ENCODE results near the gene ORAI3.

Gene ORAI3

DNA sequence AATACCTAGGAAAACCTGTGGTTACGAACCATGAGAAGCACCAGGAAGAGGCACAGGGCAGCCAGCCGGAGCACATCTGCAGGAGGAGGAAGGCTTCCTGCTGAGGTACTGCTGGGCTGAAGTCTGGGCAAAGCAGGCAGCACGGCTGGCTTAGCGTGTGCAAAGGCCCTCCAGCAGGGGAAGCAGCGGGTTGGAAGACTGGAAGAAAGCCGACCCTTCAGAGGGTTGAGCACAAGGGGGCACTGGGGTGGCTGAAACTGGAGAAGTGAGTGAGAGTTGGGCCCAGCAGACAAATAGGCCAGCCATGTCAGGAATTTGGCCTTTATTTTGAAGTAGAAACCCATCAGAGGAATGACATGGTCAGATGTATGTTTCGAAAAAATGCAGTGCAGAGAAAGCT is 24.0 kb downstream of the ORAI3 start:
- DNase-seq, result no peak

DNA sequence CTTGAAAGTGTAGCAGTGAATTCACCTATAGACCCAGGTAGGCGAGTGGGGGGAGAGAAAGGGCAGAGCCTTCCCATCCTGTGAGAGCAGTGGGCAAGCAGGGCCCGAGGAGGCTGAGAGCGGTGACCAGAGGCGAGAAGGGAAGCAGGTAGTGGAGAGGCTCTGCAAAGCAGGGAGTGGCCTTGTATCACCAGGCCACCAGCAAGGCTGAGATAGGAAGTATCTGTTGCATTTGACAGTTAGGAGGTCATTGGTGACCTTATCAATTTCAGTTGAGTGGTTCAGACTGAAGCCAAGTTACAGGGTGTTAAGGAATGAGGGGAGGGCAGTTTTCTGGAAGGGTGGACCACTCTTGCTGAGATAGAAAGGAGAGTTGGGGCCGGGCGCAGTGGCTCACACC is 25.5 kb downstream of the ORAI3 start:
- no peak for DNase-seq

DNA sequence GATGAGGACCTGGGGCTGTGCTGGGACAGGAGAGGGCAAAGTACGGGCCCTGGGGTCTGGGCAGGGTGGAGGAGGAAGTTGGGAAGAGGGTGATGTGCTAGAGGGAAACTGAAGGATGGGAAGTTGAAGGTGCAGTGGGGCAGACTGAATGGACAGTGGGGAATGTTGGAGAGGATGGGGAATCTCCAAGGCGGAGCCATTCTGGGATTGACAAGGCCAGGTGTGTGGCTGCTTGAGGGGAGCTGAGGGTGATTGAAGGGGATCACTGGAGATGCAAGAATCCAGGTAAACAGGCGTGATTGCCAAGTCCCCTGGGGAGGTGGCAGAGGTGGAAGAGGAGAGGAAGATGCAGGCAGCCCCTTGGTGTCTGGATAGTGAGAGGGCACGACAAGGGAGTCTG is 27.6 kb downstream of the ORAI3 start:
- DNase-seq, result no peak

DNA sequence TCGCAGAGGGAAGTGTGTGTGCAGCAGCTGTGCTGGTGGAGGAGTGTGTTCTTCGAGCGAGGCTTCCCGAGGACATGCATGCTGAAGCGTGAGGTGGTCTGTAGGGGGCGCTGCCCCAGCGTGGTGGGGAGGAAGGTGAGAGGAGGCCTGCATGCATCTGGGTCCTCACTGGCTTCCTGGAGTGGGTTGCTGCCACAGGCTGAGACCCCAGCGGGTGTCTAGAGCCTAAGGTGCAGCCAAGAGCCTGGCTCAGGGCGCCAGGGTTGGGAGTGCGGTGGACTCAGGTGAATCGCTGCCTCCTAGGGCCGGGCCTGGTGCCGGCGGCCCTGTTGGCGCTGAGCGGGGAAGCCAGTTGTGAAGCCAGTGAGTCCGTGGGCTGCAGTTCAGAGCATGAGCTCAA is 28.6 kb downstream of the ORAI3 start:
- DNase-seq, result no peak

DNA sequence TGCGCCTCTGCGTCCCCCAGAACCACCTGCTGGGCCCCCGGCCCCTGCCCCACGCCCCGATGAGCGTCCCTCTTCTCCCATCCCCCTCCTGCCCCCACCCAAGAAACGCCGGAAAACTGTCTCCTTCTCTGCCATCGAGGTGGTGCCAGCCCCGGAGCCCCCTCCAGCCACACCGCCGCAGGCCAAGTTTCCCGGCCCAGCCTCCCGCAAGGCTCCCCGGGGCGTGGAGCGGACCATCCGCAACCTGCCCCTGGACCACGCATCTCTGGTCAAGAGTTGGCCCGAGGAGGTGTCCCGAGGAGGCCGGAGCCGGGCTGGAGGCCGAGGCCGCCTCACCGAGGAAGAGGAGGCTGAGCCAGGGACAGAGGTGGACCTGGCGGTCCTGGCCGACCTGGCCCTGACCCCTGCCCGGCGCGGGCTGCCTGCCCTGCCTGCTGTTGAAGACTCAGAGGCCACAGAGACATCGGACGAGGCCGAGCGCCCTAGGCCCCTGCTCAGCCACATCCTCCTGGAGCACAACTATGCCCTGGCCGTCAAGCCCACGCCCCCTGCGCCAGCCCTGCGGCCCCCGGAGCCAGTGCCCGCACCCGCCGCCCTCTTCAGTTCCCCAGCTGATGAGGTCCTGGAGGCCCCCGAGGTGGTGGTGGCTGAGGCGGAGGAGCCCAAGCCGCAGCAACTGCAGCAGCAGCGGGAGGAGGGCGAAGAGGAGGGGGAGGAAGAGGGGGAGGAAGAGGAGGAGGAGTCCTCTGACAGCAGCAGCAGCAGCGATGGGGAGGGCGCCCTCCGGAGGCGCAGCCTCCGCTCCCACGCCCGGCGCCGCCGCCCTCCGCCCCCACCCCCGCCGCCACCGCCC is 30.5 kb downstream of the ORAI3 start:
- no peak for DNase-seq

DNA sequence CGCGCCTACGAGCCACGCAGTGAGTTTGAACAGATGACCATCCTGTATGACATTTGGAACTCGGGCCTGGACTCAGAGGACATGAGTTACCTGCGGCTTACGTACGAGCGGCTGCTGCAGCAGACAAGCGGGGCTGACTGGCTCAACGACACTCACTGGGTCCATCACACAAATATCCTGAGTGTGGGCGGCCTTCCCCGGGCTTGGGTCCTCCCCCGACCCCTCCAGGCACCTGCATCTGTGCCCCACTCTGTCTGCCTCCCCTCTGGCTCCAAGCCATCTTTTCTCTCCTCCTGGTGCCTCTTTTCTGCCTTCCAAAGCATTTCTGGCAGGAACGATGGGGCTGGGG is 31.1 kb downstream of the ORAI3 start:
- no peak for DNase-seq

DNA sequence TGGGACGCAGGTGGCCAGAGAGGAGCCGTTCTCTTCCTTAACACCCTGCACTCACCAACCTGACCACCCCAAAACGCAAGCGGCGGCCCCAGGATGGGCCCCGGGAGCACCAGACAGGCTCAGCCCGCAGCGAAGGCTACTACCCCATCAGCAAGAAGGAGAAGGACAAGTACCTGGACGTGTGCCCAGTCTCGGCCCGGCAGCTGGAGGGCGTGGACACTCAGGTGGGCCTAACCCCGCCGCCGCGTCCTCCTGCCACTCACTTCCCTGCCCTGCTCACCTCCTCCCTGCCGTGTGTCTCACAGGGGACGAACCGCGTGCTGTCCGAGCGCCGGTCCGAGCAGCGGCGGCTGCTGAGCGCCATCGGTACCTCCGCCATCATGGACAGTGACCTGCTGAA is 31.6 kb downstream of the ORAI3 start:
- no peak for DNase-seq

DNA sequence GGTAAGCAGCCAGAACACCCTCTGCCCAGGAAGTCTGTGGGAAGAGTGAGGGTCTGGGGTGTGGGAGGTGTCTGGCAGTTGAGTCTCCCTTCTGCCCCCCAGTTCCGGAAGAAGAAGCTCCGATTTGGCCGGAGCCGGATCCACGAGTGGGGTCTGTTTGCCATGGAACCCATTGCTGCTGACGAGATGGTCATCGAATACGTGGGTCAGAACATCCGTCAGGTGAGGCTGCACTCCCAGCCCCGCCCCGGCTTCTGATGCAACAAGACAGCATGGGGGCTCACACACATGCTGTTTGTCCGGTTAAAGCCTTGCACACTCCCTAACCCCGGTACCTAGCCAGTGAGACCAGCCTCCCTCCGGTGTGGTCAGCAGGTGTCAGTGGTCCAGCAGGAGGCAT is 32.1 kb downstream of the ORAI3 start:
- DNase-seq, result no peak

DNA sequence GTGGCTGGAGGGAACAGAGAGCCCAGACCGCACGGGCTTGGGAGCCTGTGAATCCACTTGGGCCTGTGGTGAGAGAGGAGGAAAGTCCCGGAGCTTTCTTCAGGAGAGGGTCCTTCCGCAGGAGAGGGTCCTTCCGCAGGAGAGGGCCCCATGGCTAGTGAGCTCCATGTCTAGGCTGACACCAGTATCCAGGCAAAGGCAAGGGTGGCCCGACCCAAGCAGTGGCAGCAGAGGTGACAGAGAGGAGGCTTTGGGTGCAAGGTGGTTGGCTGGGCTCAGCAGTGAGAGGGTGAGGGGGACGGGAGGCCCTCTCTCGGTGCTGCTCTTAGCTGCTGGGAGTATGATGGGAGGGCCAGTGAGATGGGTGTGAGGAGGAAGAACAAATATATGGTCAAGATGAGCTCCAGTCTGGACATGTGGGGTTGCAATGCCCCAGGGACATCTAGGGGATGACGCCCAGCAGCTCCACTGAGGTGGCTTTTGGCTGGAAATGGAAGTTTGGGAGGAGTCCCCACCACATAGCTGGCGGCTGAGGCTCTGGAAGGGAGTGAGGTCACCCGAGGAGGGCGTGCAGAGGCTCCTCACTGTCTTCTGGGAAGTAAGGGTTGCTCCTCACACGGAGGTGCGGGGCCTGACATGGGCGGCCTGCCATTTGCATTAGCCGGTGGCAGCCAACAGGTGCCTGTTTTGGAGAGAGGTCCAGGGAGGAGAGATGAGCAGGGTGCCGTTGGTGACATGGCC is 33.9 kb downstream of the ORAI3 start:
- no peak for DNase-seq

DNA sequence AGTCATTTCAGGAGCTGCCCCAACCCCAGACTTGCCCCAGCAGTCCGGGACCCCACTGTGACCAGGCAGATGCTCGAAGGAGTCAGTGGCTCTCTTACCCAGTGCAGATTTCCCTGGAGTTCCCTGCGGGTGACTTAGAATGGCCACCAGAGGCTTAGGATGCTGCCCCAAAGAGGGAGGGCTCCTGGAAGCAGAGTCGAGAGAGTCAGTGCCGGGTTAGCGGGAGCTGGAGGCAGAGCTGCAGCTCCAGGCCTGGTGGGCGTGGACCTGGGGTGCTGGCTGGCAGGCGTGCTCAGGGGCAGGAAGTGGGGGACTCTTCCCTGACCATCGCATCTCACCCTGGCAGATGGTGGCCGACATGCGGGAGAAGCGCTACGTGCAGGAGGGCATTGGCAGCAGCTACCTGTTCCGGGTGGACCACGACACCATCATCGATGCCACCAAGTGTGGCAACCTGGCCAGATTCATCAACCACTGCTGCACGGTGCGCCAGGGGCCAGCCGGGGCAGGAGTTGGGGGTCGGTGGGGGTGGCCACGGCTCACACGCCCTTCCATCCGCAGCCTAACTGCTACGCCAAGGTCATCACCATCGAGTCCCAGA is 34.5 kb downstream of the ORAI3 start:
- no peak for DNase-seq

DNA sequence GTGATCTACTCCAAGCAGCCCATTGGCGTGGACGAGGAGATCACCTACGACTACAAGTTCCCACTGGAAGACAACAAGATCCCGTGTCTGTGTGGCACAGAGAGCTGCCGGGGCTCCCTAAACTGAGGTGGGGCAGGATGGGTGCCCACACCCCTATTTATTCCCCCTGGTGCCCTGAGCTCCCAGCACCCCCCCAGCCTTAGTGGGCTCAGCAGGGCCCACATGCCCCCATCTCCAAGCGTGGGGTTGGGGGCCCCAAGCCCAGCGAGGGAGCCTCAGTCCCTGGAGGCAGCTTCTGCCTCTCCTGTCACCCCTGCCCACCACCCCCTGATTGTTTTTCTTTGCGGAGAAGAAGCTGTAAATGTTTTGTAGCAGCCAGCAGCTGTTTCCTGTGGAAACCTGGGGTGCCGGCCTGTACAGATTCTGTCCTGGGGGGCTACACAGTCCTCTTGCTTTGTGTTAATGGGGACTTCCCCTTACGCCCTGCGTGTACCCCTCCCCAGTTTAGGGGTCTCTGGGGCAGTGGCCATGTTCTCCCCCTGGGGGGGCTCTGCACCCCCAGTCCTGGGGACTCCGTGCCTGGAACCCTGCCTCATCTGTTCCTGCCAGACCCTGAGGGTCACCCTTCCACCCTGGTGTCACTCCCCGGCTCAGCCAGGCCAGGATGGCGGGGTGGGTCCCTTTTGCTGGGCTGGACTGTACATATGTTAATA is 35.2 kb downstream of the ORAI3 start:
- DNase-seq, result no peak

DNA sequence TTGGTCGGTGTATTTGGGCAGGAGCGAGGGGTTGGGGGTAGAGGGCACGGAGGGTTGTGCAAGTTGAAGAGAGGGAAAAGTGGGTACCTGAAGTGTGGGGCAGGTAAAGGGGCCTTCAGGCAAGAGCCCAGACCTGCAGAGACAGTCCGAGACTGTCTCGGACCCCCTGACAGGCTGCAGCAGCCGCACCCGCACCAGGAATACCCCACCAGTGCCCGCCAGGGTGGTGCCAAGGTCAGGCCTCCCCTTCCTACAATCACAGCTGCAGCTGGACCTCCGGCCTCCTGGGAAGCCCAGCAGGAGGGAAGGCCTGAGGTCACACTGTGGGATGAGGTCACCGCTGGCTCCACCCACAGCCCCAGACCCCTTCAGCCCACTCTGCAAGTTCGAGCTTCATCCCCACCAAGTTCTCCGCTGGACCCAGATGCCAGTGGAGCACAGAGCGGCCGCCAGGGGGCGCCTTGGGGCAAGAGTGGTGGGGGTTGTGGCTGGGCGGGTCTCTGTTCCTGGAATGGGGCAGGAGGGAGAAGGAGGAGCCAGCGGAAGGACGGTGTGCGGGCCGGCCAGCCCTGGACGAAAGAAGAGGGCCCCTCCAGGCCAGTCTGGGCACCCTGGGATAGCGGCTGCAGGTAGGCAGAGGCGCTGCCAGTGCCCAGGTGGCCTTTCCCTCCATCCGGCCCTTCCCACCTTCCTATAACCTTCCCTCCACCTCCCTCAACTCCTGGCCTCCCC is 36.0 kb downstream of the ORAI3 start, which contains the start of gene HSD3B7:
HSD3B7 (plus strand) TSS at position 539 of the 732 bp plus-strand sequence. CDS start 452 bp downstream, outside the sequence.
- DNase-seq, result no peak

DNA sequence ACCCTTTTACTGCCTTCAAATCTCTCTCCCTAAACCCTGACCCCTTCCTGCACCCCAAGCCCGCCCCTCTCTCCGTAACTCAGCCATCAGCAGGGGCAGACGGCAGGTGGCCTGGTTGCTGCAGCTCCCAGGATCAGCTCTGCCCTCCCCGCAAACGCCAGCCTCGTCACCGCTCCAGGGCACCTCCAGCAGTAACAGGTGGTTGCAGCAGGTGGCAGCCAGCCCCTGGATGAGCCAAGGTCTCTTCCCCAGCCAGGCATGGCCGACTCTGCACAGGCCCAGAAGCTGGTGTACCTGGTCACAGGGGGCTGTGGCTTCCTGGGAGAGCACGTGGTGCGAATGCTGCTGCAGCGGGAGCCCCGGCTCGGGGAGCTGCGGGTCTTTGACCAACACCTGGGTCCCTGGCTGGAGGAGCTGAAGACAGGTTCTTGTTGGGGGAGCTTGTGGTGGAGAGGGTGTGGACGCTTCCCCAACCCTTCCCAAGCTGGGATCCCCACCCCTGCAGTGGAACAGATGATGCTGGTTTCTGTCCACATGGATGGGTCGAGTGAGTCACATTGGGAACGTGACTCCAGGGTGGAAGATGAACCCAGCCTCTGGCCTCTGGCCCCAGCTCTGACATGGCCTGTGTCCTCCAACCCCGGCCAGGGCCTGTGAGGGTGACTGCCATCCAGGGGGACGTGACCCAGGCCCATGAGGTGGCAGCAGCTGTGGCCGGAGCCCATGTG is 36.7 kb downstream of the ORAI3 start:
- DNase-seq, result peak; percentile 18

DNA sequence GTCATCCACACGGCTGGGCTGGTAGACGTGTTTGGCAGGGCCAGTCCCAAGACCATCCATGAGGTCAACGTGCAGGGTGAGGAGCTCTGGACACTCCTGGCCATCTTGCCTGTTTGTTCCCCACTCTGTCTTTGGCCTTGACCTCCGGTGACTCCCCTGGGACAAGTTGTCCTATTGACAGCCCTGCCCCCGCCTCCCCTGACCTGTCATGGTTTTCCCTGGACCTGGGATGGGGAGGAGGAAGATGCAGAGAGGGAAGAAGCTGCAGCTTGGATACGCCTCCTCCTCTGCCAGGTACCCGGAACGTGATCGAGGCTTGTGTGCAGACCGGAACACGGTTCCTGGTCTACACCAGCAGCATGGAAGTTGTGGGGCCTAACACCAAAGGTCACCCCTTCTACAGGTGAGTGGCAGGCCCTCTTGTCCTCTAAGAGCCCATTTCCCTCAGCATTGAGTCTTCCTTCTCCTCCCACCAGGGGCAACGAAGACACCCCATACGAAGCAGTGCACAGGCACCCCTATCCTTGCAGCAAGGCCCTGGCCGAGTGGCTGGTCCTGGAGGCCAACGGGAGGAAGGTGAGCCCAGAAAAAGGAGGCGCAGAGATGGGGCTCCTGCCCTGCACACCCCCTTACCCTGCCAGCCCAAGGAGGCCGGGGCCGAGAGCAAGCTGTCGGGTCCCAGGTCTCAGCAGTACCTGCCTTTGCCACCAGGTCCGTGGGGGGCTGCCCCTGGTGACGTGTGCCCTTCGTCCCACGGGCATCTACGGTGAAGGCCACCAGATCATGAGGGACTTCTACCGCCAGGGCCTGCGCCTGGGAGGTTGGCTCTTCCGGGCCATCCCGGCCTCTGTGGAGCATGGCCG is 37.5 kb downstream of the ORAI3 start:
- no peak for DNase-seq

DNA sequence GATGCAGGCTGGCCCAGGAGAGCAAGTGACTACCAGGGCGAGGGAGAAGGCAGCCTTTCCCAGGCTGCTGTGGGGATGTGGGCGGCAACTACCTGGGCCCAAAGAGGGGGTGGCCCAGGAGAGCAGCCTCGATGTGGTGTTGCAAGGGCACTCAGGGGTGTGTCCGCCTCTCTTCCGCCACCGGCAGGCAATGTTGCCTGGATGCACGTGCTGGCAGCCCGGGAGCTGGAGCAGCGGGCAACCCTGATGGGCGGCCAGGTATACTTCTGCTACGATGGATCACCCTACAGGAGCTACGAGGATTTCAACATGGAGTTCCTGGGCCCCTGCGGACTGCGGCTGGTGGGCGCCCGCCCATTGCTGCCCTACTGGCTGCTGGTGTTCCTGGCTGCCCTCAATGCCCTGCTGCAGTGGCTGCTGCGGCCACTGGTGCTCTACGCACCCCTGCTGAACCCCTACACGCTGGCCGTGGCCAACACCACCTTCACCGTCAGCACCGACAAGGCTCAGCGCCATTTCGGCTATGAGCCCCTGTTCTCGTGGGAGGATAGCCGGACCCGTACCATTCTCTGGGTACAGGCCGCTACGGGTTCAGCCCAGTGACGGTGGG is 38.8 kb downstream of the ORAI3 start:
- DNase-seq, result no peak

DNA sequence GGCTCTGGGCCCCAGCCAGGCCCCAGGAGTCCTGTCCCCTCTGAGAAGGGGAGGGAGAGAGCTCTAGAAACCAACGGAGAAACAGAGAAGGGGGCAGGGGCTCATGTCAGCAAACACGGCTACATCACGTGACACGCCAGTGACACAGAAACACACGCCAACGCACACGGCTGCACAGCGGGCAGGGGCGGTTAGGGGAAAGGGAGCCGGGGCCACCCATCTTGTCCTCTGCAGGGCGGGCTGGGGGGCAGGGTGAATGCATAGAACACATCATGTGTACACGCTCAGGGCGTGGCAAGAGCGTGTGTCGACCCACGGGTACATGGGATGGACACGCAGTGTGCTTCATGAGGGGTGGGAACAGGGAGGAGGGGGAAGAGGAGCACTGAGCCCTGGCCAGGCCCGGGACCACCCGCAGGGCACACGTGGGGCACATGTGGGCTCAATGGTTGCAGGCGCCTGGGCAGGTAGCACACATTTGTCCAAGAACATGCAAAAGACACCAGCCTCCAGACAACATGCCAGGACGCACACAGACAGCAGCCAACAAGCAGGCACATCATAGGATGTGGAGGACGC is 40.7 kb downstream of the ORAI3 start:
- no peak for DNase-seq

DNA sequence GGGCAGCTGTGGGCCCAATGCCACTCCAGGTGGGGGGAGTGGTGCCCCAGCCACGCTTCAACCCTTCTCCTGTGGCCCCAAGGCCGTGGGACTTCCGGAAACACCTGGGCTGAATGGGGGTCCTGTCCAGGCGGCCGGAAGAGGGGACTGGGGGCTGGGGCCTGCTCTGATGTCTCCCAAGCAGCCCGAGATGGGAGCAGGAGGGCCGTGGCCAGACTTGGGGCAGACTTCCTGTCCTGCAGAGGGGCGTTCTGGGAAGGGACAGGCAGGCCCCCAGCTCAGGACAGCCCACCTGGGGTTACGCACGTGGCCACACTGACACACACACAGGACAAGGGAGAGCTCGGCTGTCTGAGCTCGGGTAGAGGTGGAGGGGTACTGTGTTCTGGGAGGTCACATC is 41.2 kb downstream of the ORAI3 start:
- no peak for DNase-seq

DNA sequence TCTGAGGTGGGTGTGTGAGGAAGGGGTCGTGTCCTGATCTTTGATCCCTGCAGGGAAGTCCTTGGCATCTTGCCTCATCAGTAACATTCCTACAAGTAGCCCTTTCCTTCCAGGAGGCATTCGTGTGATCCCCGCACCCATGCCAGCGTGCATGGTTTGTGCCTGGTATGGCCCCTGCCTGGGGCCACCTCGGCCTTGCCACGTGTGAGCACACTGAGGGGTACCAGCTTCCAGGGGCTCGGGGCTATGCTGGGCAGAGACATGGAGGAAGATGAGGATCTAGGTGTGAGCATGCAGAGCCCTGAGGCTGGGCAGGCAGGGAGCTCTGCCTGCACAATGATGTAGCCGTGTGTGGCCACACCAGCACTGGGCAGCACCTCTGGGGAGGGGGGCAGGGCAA is 42.2 kb downstream of the ORAI3 start:
- no peak for DNase-seq

DNA sequence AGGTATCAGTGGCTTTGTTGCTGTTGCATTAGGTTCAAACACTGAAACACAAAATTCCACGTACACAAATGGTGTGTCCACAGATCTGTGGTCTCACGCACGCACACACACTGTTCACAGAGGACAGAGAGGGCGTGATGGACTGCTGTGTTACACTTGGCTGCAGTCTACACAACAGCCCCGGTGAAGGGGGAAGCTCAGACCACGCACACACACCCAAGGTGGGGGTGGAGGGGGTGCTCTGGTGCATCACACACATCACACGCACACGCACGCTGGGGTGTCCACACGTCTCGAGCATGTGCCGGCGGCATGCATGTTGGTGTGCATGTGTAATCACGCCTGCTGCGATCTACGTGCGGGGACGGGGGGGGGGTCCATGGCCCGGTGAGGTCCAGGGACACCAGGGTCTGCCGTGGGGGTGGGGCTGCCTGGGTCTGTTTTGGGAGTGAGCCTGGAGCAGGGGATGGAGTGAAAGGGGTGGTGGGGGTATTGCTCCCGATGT is 43.5 kb downstream of the ORAI3 start:
- DNase-seq, result no peak
